DMS53 treated with DMSO at 0.1 percent for 48 hours (cell line): Measurements from ENCODE around the gene SYT1.

Experiments used
- DNase-seq: peaks from one replicate; lab custom pipeline; 2025; ENCODE audit not compliant: unreplicated experiment; lab: John Stamatoyannopoulos, UW

SYT1 gene

GRCh38 chr12:79127271-79127751 is 262.7 kb downstream of the SYT1 start:
- DNase-seq, result no peak

- no peak for DNase-seq
Observed at GRCh38 chr12:79128956-79129355, 264.4 kb downstream of the SYT1 start.

GRCh38 chr12:79138872-79139271 is 274.3 kb downstream of the SYT1 start:
- no peak for DNase-seq

- no peak for DNase-seq
Observed at GRCh38 chr12:79140711-79141110, 276.1 kb downstream of the SYT1 start.

- DNase-seq, result no peak
Observed at GRCh38 chr12:79141776-79142175, 277.2 kb downstream of the SYT1 start.

- no peak for DNase-seq
Observed at GRCh38 chr12:79143803-79144202, 279.2 kb downstream of the SYT1 start.

- DNase-seq, result no peak
Observed at GRCh38 chr12:79151956-79152355, 287.4 kb downstream of the SYT1 start.

- DNase-seq, result no peak
Observed at GRCh38 chr12:79155683-79156082, 291.1 kb downstream of the SYT1 start.

GRCh38 chr12:79156846-79157463 is 292.4 kb downstream of the SYT1 start:
- no peak for DNase-seq

GRCh38 chr12:79161249-79161934 is 296.8 kb downstream of the SYT1 start:
- DNase-seq, result no peak

- DNase-seq, result no peak
Observed at GRCh38 chr12:79162147-79162772, 297.7 kb downstream of the SYT1 start.

- no peak for DNase-seq
Observed at GRCh38 chr12:79162948-79163347, 298.4 kb downstream of the SYT1 start.

GRCh38 chr12:79164890-79165289 is 300.3 kb downstream of the SYT1 start:
- no peak for DNase-seq

GRCh38 chr12:79168687-79169086 is 304.1 kb downstream of the SYT1 start:
- DNase-seq, result no peak

- no peak for DNase-seq
Observed at GRCh38 chr12:79174626-79175025, 310.1 kb downstream of the SYT1 start.

- no peak for DNase-seq
Observed at GRCh38 chr12:79183003-79183402, 318.4 kb downstream of the SYT1 start.

GRCh38 chr12:79183926-79184325 is 319.4 kb downstream of the SYT1 start:
- DNase-seq, result no peak

GRCh38 chr12:79186506-79186905 is 321.9 kb downstream of the SYT1 start:
- DNase-seq, result no peak

- DNase-seq, result no peak
Observed at GRCh38 chr12:79187032-79187431, 322.5 kb downstream of the SYT1 start.

- no peak for DNase-seq
Observed at GRCh38 chr12:79191391-79191790, 326.8 kb downstream of the SYT1 start.

GRCh38 chr12:79194595-79194994 is 330.0 kb downstream of the SYT1 start:
- no peak for DNase-seq

- no peak for DNase-seq
Observed at GRCh38 chr12:79199166-79199565, 334.6 kb downstream of the SYT1 start.
